Measurements from ENCODE around the gene BAG5.

BAG5 gene

GRCh38 chr14:103559766-103560165, 2.7 kb downstream of the BAG5 start:
- no peak for DNase-seq (ENCODE audit: low spot score)
- in situ Hi-C loops (cut with MboI; ENCODE audit: low sequenced_read_pairs, unreplicated experiment), result loop anchor here (5.0 kb wide), 1 partner anchor 42 kb away; no protein-coding TSS in a partner anchor
- TF ChIP-seq CTCF (IDR thresholded peaks at IDR 0.05; ENCODE audit: borderline replicate concordance, control extremely low read depth, extremely low read depth, insufficient read depth, missing control alignments), result no peak

GRCh38 chr14:103558071-103558882, 4.2 kb downstream of the BAG5 start:
- no peak for TF ChIP-seq CTCF (IDR thresholded peaks at IDR 0.05; ENCODE audit: borderline replicate concordance, control extremely low read depth, extremely low read depth, insufficient read depth, missing control alignments)
- DNase-seq (ENCODE audit: low spot score), result no peak
- in situ Hi-C loops (cut with MboI; ENCODE audit: low sequenced_read_pairs, unreplicated experiment), result loop anchor here (5.0 kb wide), 1 partner anchor 41 kb away; no protein-coding TSS in a partner anchor

GRCh38 chr14:103556946-103557758, 5.3 kb downstream of the BAG5 start:
- no peak for DNase-seq (ENCODE audit: low spot score)
- in situ Hi-C loops (cut with MboI; ENCODE audit: low sequenced_read_pairs, unreplicated experiment), result loop anchor here (5.0 kb wide), 1 partner anchor 40 kb away; no protein-coding TSS in a partner anchor
- TF ChIP-seq CTCF (IDR thresholded peaks at IDR 0.05; ENCODE audit: borderline replicate concordance, control extremely low read depth, extremely low read depth, insufficient read depth, missing control alignments), result no peak

GRCh38 chr14:103555559-103556337, 6.7 kb downstream of the BAG5 start:
- in situ Hi-C loops (cut with MboI; ENCODE audit: low sequenced_read_pairs, unreplicated experiment), result loop anchor here (5.0 kb wide), 1 partner anchor 38 kb away; no protein-coding TSS in a partner anchor
- no peak for TF ChIP-seq CTCF (IDR thresholded peaks at IDR 0.05; ENCODE audit: borderline replicate concordance, control extremely low read depth, extremely low read depth, insufficient read depth, missing control alignments)
- DNase-seq (ENCODE audit: low spot score), result no peak

GRCh38 chr14:103552846-103553210, 9.6 kb downstream of the BAG5 start:
- TF ChIP-seq CTCF (IDR thresholded peaks at IDR 0.05; ENCODE audit: borderline replicate concordance, control extremely low read depth, extremely low read depth, insufficient read depth, missing control alignments), result no peak
- in situ Hi-C loops (cut with MboI; ENCODE audit: low sequenced_read_pairs, unreplicated experiment), result no loop called here
- DNase-seq (ENCODE audit: low spot score), result no peak

Measured in GM13976 (cell line).